PC-3 (cell line): ENCODE measurements around the gene PIMREG. TPM values are rescaled to one million over a fixed set of nuclear protein-coding genes. Genes with fewer than 3 reads are reported as not detected.

ENCODE experiments used
- total RNA-seq: library from RNA; depleted of rRNA; stranded (reverse); fragments of >200 nt; gene quantifications from 2 replicates; pipeline ENCODE4 v1.2.3, GENCODE V29; 2014; rRNA removed

PIMREG gene
- total RNA-seq, 1 experiment from 2014 or later = 67.6 TPM

Other genes with a start within 250 kb of the PIMREG start
- gene AIPL1, start 9.3 kb upstream of the PIMREG start, total RNA-seq = not detected in 2 replicates
- gene PITPNM3, start 112.1 kb downstream of the PIMREG start, total RNA-seq = 7.1 and 9.7 TPM in 2 replicates
- gene KIAA0753, start 196.3 kb downstream of the PIMREG start, total RNA-seq = 6.9 and 7.3 TPM in 2 replicates
- gene TXNDC17, start 196.6 kb downstream of the PIMREG start, total RNA-seq = 154 and 248 TPM in 2 replicates
- 18.8 and 19.1 TPM in 2 replicates for gene MED31, start 207.2 kb downstream of the PIMREG start, total RNA-seq
- 0.15 TPM in 1 of 2 replicates, not detected in the other for gene C17orf100, start 207.3 kb downstream of the PIMREG start, total RNA-seq